H1 (cell line): ENCODE data around the gene PPP1R1B. TPM values are rescaled to one million over a fixed set of nuclear protein-coding genes. Genes with fewer than 3 reads are reported as not detected.
A peak's percentile ranks its signal among the peaks of the same experiment; 100 is the strongest.

Experiments used
- CTCF ChIA-PET: fragments of 300-600 bp; sonication (Branson Sonifier 250); formaldehyde crosslinking; loops from one replicate; lab custom pipeline; 2021; ENCODE audit not compliant: partially characterized antibody; lab: Charles Lee
- POLR2A ChIA-PET: fragments of 300-600 bp; sonication (Branson Sonifier 250); formaldehyde crosslinking; loops from one replicate; lab custom pipeline; 2021; ENCODE audit warnings: inconsistent platforms; ENCODE audit not compliant: partially characterized antibody; lab: Charles Lee
- DNase-seq, 2 experiments: peaks; one replicate each; pipeline versions ENCODE4 v3.0.0 to v3.0.0-alpha.2; 2010 to 2022; ENCODE audit warnings: low spot score in 2 of 2, low read depth in 1 of 2, mixed read lengths in 1 of 2
- FAIRE-seq: peaks from 2 replicates; lab custom pipeline; 2011; peaks lifted over from hg19 to GRCh38; lab: Jason Lieb, UNC
- H2AFZ ChIP-seq: 2 replicates; pipeline ENCODE4 v1.8.1; 2012; ENCODE audit warnings: low read length, inconsistent platforms
- H2AK5ac ChIP-seq: 2 replicates; pipeline ENCODE4 v1.6.1; 2013; ENCODE audit warnings: low read depth, low read length
- H2BK120ac ChIP-seq: replicated peaks from 2 replicates; pipeline ENCODE3; 2013; ENCODE audit warnings: low read depth, low read length, inconsistent platforms
- H2BK12ac ChIP-seq: 2 replicates; pipeline ENCODE4 v1.6.1; 2013; ENCODE audit warnings: low read depth, low read length
- H2BK15ac ChIP-seq: 2 replicates; pipeline ENCODE4 v1.6.1; 2013; ENCODE audit warnings: low read length
- H2BK20ac ChIP-seq: 2 replicates; pipeline ENCODE4 v1.6.1; 2013; ENCODE audit warnings: low read length
- H2BK5ac ChIP-seq: 2 replicates; pipeline ENCODE4 v1.6.1; 2013; ENCODE audit warnings: low read depth, low read length
- H3K14ac ChIP-seq: 2 replicates; pipeline ENCODE4 v1.6.1; 2013; ENCODE audit warnings: inconsistent platforms; ENCODE audit not compliant: insufficient read length
- H3K18ac ChIP-seq: 2 replicates; pipeline ENCODE4 v1.6.1; 2013; ENCODE audit warnings: low read length; ENCODE audit errors: extremely low read depth
- H3K23ac ChIP-seq: 2 replicates; pipeline ENCODE4 v1.6.1; 2013; ENCODE audit warnings: inconsistent platforms; ENCODE audit not compliant: insufficient read length
- H3K23me2 ChIP-seq: 2 replicates; pipeline ENCODE4 v1.6.1; 2013; ENCODE audit warnings: low read depth, low read length
- H3K27ac ChIP-seq: 2 replicates; pipeline ENCODE4 v1.6.1; 2011; ENCODE audit warnings: low read depth, low read length, inconsistent platforms
- H3K27me3 ChIP-seq, 4 experiments: replicated peaks in 1 of 4; 1 replicate in 1 of 4; 2 replicates in 3 of 4; pipeline versions ENCODE4 v1.6.1 to v1.8.1; 2011 to 2013; ENCODE audit warnings: low read length in 3 of 4, mild to moderate bottlenecking in 3 of 4, inconsistent platforms in 2 of 4, mixed read lengths in 2 of 4, moderate library complexity in 1 of 4; ENCODE audit not compliant: control insufficient read depth in 3 of 4, insufficient read depth in 3 of 4; ENCODE audit errors: extremely low read depth in 1 of 4
- H3K36me3 ChIP-seq, 4 experiments: 2 replicates each; pipeline versions ENCODE4 v1.6.1 to v1.8.1; 2011 to 2013; ENCODE audit warnings: mild to moderate bottlenecking in 4 of 4, low read length in 3 of 4, moderate library complexity in 2 of 4, control low read depth in 1 of 4, inconsistent platforms in 1 of 4; ENCODE audit not compliant: insufficient read depth in 4 of 4, control insufficient read depth in 2 of 4
- H3K4ac ChIP-seq: replicated peaks from 2 replicates; pipeline ENCODE3; 2013; ENCODE audit warnings: low read length, low read depth, mixed read lengths, inconsistent platforms; ENCODE audit not compliant: insufficient read length
- H3K4me1 ChIP-seq, 4 experiments: replicated peaks in 1 of 4; 1 replicate in 1 of 4; 2 replicates in 3 of 4; pipeline versions ENCODE4 v1.6.1 to v1.8.1; 2011 to 2013; ENCODE audit warnings: low read length in 3 of 4, inconsistent platforms in 2 of 4, mixed read lengths in 1 of 4; ENCODE audit not compliant: insufficient read depth in 4 of 4, control insufficient read depth in 3 of 4
- H3K4me2 ChIP-seq, 2 experiments: 2 replicates each; pipeline versions ENCODE4 v1.6.1 to v1.8.1; 2011 to 2013; ENCODE audit warnings: low read depth in 2 of 2, low read length in 2 of 2, control low read depth in 1 of 2, inconsistent platforms in 1 of 2, mild to moderate bottlenecking in 1 of 2; ENCODE audit not compliant: insufficient read depth in 1 of 2
- H3K4me3 ChIP-seq, 4 experiments: fragments of 200-600, 300-600 bp in 1 of 4; sonication (generic), shearing (Covaris generic), sonication (Bioruptor Twin) in 1 of 4; 2 replicates each; pipeline versions ENCODE4 v1.5.1 to v1.8.1; 2011 to 2016; ENCODE audit warnings: low read length in 4 of 4, low read depth in 3 of 4, control low read depth in 2 of 4, inconsistent platforms in 2 of 4, mild to moderate bottlenecking in 2 of 4, mixed read lengths in 1 of 4, moderate library complexity in 1 of 4; ENCODE audit not compliant: insufficient read depth in 2 of 4; ENCODE audit errors: extremely low read depth in 1 of 4
- H3K56ac ChIP-seq: replicated peaks from 2 replicates; pipeline ENCODE3; 2013; ENCODE audit warnings: low read depth, mild to moderate bottlenecking, mixed read lengths, low read length, inconsistent platforms; ENCODE audit not compliant: insufficient read length
- H3K79me1 ChIP-seq: 2 replicates; pipeline ENCODE4 v1.6.1; 2013; ENCODE audit warnings: low read depth, low read length, control low read depth
- H3K79me2 ChIP-seq, 2 experiments: 2 replicates each; pipeline versions ENCODE4 v1.6.1 to v1.8.1; 2012 to 2013; ENCODE audit warnings: low read length in 2 of 2, mild to moderate bottlenecking in 2 of 2, inconsistent platforms in 1 of 2; ENCODE audit not compliant: insufficient read depth in 2 of 2, control insufficient read depth in 1 of 2
- H3K9ac ChIP-seq, 4 experiments: replicated peaks in 1 of 4; 1 replicate in 1 of 4; 2 replicates in 3 of 4; pipeline versions ENCODE4 v1.6.1 to v1.8.1; 2011 to 2013; ENCODE audit warnings: low read depth in 3 of 4, low read length in 3 of 4, control low read depth in 2 of 4, mild to moderate bottlenecking in 2 of 4, moderate library complexity in 2 of 4, inconsistent platforms in 1 of 4; ENCODE audit errors: extremely low read depth in 1 of 4
- H3K9me3 ChIP-seq, 2 experiments: 2 replicates each; pipeline versions ENCODE4 v1.6.1 to v1.8.1; 2012 to 2013; ENCODE audit warnings: mild to moderate bottlenecking in 2 of 2, moderate library complexity in 2 of 2, control low read depth in 1 of 2, inconsistent platforms in 1 of 2, low read depth in 1 of 2, low read length in 1 of 2, mixed read lengths in 1 of 2; ENCODE audit not compliant: insufficient read depth in 2 of 2
- H4K20me1 ChIP-seq, 2 experiments: replicated peaks in 1 of 2; 2 replicates each; pipeline versions ENCODE3 to v1.8.1; 2011 to 2013; ENCODE audit warnings: inconsistent platforms in 2 of 2, low read length in 2 of 2, mild to moderate bottlenecking in 1 of 2; ENCODE audit not compliant: insufficient read depth in 2 of 2, control insufficient read depth in 1 of 2
- H4K5ac ChIP-seq: 2 replicates; pipeline ENCODE4 v1.6.1; 2013; ENCODE audit warnings: low read length, low read depth, mixed read lengths, inconsistent platforms; ENCODE audit not compliant: insufficient read length
- H4K8ac ChIP-seq: 2 replicates; pipeline ENCODE4 v1.8.0; 2013; ENCODE audit warnings: mild to moderate bottlenecking, moderate library complexity, low read length, inconsistent platforms; ENCODE audit not compliant: insufficient read depth; ENCODE audit errors: extremely low read depth
- H4K91ac ChIP-seq: replicated peaks from 2 replicates; pipeline ENCODE3; 2013; ENCODE audit warnings: low read length, mixed read lengths, inconsistent platforms; ENCODE audit not compliant: insufficient read length
- BACH1 ChIP-seq: IDR thresholded peaks from 2 replicates; pipeline ENCODE4 v1.6.1; 2012; ENCODE audit warnings: low read length, improper control_type of control experiment
- JUN ChIP-seq: IDR thresholded peaks from 2 replicates; pipeline ENCODE4 v1.6.1; 2011; ENCODE audit warnings: low read depth, mild to moderate bottlenecking, improper control_type of control experiment, low read length
- KDM1A ChIP-seq: fragments of 200-600, 300-600 bp; sonication (generic); IDR thresholded peaks from 2 replicates; pipeline ENCODE4 v1.7.1; 2016; ENCODE audit warnings: mild to moderate bottlenecking, low read length, borderline replicate concordance
- KDM4A ChIP-seq: IDR thresholded peaks from one replicate; pipeline ENCODE4 v1.7.1; 2012; ENCODE audit warnings: low read depth, mild to moderate bottlenecking, moderate library complexity, low read length, inconsistent platforms; ENCODE audit not compliant: severe bottlenecking
- SIN3A ChIP-seq, 2 experiments: IDR thresholded peaks in 1 of 2; conservative IDR thresholded peaks in 1 of 2; 2 replicates each; pipeline ENCODE4 v1.6.1; 2011 to 2012; ENCODE audit warnings: low read length in 2 of 2, improper control_type of control experiment in 1 of 2, low read depth in 1 of 2, mild to moderate bottlenecking in 1 of 2
- TEAD4 ChIP-seq: IDR thresholded peaks from 2 replicates; pipeline ENCODE4 v1.6.1; 2012; ENCODE audit warnings: low read depth, low read length, inconsistent platforms, mixed read lengths
- WGBS, 2 experiments: shearing (Covaris generic) in 1 of 2; methylation state at CpG; one replicate each; pipeline versions ENCODE4 v1.1.6 to v1.1.7; 2013 to 2015; ENCODE audit warnings: low lambda C conversion rate in 2 of 2, mixed read lengths in 2 of 2, inconsistent platforms in 1 of 2, low coverage in 1 of 2, missing lambda C conversion rate in 1 of 2; ENCODE audit not compliant: insufficient replicate concordance in 2 of 2, insufficient coverage in 1 of 2, insufficient read length in 1 of 2; ENCODE audit errors: extremely low coverage in 1 of 2, missing lambda C conversion rate in 1 of 2; 5-methylcytosine and 5-hydroxymethylcytosine counted together
- polyA plus RNA-seq, 7 experiments: library from polyadenylated mRNA; depleted of rRNA in 3 of 7; stranded (reverse) in 5 of 7; unstranded in 2 of 7; fragments of >200 nt in 5 of 7; fragments of 200-250 nt in 2 of 7; gene quantifications; 1 replicate in 5 of 7; 2 replicates in 1 of 7; 4 replicates in 1 of 7; pipeline versions ENCODE4 v1.2.1 to v1.2.3, GENCODE V29; 2011 to 2013; ENCODE audit warnings: missing spikeins in 2 of 7, mixed read lengths in 2 of 7
- total RNA-seq: library from RNA; stranded (reverse); fragmentation: NEBNext Ultra II Directional; extraction: Animal tissue kit (Norgen Biotek cat#: 25700); gene quantifications from 2 replicates; pipeline ENCODE4 v1.2.1, GENCODE V29; 2021

PPP1R1B gene
- total and polyA plus RNA-seq, 2 of the 8 experiments (the other 6 are each of a cell fraction or from before 2014, with no cell fraction given) = 10.7 to 22.3 TPM

DNA sequence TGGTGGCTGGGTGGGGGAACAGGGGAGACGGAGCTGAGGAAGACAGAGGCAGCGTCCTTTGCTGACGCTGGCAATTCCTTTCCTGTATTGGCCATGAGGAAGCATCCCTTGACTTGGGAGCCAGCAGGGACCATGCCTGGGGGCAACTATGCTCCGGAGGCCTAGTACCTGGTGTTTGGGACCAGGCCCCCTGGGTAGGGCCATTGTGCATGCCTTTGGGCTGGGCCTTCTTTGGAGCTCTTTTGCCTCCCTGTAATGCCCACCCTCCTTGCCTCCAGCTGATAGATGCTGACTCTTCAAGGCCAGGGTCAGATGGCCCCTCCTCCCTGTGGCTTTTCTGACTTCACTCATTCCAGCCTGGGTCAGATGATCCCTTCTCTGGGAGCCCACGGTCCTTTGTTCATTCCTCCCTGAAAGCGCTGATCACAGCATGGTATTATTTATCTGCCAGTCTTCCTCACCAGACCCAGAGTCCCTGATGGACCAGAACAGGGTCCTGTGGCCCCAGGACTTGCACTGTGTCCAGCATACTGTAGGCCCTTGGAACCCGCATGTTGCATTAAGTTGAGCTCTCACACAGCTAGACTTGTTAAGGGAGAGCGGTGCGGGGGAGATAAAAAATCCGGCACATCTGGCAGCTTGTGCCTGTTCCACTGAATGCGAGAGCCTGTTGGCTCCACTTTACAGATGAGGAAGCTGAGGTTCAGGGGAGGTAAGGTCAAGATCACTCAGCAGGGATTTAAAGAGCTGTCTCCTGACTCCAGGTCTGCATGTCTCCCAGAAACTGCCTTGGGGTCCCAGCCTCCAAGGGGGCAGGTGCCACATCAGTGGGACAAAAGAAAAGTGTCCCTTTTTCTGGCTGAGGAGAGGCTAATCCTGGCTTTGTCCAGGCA, 13.1 kb downstream of the PPP1R1B start:
- Histone ChIP-seq H3K9me3 (no peaks in the 10 kb centered on the region), H3K14ac (no peak overlapping the region), H3K18ac (no peak overlapping the region; the same call in 1 of the 2 replicates), H4K8ac (no peak overlapping the region), H4K91ac (no peak overlapping the region), H3K36me3 (no peaks in the 10 kb centered on the region), H3K79me1 (peaks cover 40% of the 10 kb centered on the region), H3K79me2 (peaks cover 8 to 68% of the 10 kb centered on the region in 2 experiments), H2AK5ac (0 out of 2 replicates have a peak overlapping the region, but pooled peaks have one; percentile 13), H3K4me2 (peak overlapping the region; percentile 17 to 31; a peak in 2 of 4 replicates), H3K9ac (peak overlapping the region in 1 of 4 experiments; percentile 44; a peak in 2 of 7 replicates), H2BK15ac (no peak overlapping the region), H4K5ac (no peak overlapping the region), H3K23ac (no peak overlapping the region), H3K4me1 (peaks cover 18 to 30% (median 20%) of the 10 kb centered on the region in 4 experiments), H2BK12ac (peak overlapping the region; percentile 60), H2BK5ac (0 out of 2 replicates have a peak overlapping the region, but pooled peaks have one; percentile 44), H3K56ac (no peak overlapping the region), H3K23me2 (peaks cover 8% of the 10 kb centered on the region; the same call in 1 of the 2 replicates), H2BK20ac (0 out of 2 replicates have a peak overlapping the region, but pooled peaks have one; percentile 32), H3K4ac (no peak overlapping the region), H2BK120ac (no peak overlapping the region), H3K27ac (no peak overlapping the region), H2AFZ (no peak overlapping the region), H3K27me3 (0 out of 7 replicates have a peak, but pooled peaks cover 0 to 3% (median 0%) of the 10 kb centered on the region in 4 experiments), H4K20me1 (peaks cover 3 to 27% of the 10 kb centered on the region in 2 experiments), H3K4me3 (no peak overlapping the region)
- CTCF ChIA-PET = interaction anchor here (1.0 to 49.2 kb wide), 11 partner anchors 8 to 141 kb away, joined by 3 to 1885 read pairs (median 9); partner anchors contain the start of genes ERBB2, MIEN1, PGAP3 and PNMT
- FAIRE-seq = no peak
- DNase-seq = no peak
- POLR2A ChIA-PET = interaction anchor here (0.6 to 5.5 kb wide), 8 partner anchors 9 to 115 kb away, joined by 3 to 28 read pairs (median 3); partner anchors contain the start of gene ERBB2
- 87% methylated on average over 11 of the region's 11 CpGs; no CpG with 5 or more reads in 1 of the 2 experiments for WGBS, 2 experiments
- TF ChIP-seq JUN (no peak), TEAD4 (no peak), BACH1 (no peak), KDM4A (no peak), SIN3A (conservative IDR thresholded peaks at IDR 0.05 in 1 of 2, IDR thresholded peaks at IDR 0.05 in 1 of 2; ENCODE audit: low read depth in 1 of 2, low read length in 2 of 2) (0 out of 4 replicates have a peak, but pooled peaks of 1 of the 2 experiments have one; percentile 17), KDM1A (peak; percentile 74; the same call in 1 of the 2 replicates)
